ENCODE results near the gene TSKU. TPM values are rescaled to one million over a fixed set of nuclear protein-coding genes. Genes with fewer than 3 reads are reported as not detected.

TSKU gene
- total and polyA plus RNA-seq, 9 of the 15 experiments (the other 6 are each of a cell fraction or from before 2014, with no cell fraction given) = 0.60 to 11.9 (median 8.4) TPM

DNA sequence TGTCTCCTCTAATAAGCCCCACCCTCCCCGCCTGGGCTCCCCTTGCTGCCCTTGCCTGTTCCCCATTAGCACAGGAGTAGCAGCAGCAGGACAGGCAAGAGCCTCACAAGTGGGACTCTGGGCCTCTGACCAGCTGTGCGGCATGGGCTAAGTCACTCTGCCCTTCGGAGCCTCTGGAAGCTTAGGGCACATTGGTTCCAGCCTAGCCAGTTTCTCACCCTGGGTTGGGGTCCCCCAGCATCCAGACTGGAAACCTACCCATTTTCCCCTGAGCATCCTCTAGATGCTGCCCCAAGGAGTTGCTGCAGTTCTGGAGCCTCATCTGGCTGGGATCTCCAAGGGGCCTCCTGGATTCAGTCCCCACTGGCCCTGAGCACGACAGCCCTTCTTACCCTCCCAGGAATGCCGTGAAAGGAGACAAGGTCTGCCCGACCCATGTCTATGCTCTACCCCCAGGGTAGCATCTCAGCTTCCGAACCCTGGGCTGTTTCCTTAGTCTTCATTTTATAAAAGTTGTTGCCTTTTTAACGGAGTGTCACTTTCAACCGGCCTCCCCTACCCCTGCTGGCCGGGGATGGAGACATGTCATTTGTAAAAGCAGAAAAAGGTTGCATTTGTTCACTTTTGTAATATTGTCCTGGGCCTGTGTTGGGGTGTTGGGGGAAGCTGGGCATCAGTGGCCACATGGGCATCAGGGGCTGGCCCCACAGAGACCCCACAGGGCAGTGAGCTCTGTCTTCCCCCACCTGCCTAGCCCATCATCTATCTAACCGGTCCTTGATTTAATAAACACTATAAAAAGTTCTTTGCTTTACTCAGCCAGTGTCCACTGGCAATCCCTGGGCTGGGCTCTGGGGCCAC, 14.4 kb downstream of the TSKU start:
- Histone ChIP-seq H3K27me3 (ENCODE audit: control insufficient read depth in 2 of 2, insufficient read depth in 2 of 2, low read length in 2 of 2) (no peaks in the 10 kb centered on the region), H3K27ac (ENCODE audit: extremely low read depth, low read depth, low read length) (no peak overlapping the region), H3K36me3 (ENCODE audit: control insufficient read depth, insufficient read depth, low read length) (peaks cover 28% of the 10 kb centered on the region; the same call in 2 of the 3 replicates), H3K4me1 (replicated peaks in 1 of 2; ENCODE audit: control insufficient read depth in 2 of 2, insufficient read depth in 2 of 2, low read length in 2 of 2) (peaks cover 2 to 21% of the 10 kb centered on the region in 2 experiments; a peak in 2 of 5 replicates), H2AFZ (ENCODE audit: low read depth, low read length) (no peak overlapping the region), H3K4me2 (ENCODE audit: insufficient read depth, low read length) (no peak overlapping the region), H4K20me1 (replicated peaks; ENCODE audit: control insufficient read depth, insufficient read depth, low read length) (peaks cover 3% of the 10 kb centered on the region), H3K4me3 (no peak overlapping the region), H3K9me1 (ENCODE audit: control insufficient read depth, insufficient read depth, low read length) (peaks cover 5% of the 10 kb centered on the region), H3K9ac (ENCODE audit: insufficient read depth in 1 of 2, low read depth in 2 of 2, low read length in 2 of 2) (no peak overlapping the region), H3K9me3 (replicated peaks; ENCODE audit: control insufficient read depth, insufficient read depth, low read depth, low read length) (no peaks in the 10 kb centered on the region), H3K79me2 (ENCODE audit: control insufficient read depth, insufficient read depth, low read length) (peaks cover 17% of the 10 kb centered on the region)
- intact Hi-C loops (cut with micrococcal nuclease) = no loop called here
- DNase-seq (ENCODE audit: extremely low read depth in 1 of 4, low spot score in 3 of 4) (no peak), FAIRE-seq (no peak), ATAC-seq (no peak)
- WGBS (ENCODE audit: insufficient coverage, low coverage, missing lambda C conversion rate) = 91% methylated on average over 11 of the region's 11 CpGs
- in situ Hi-C loops (cut with MboI) = no loop called here
- no TSS peak for BruUV-seq (replicated peaks)
- CTCF ChIA-PET (ENCODE audit: low intra/inter-chr PET ratio) = interaction anchor here (5.4 kb wide), 1 partner anchor 63 kb away, joined by 39 read pairs; no protein-coding TSS in a partner anchor
- POLR2A ChIA-PET = interaction anchor here (0.6 to 1.4 kb wide), 6 partner anchors 10 to 109 kb away, joined by 3 to 9 read pairs (median 4); no protein-coding TSS in a partner anchor
- TF ChIP-seq ZNF511 (CRISPR knock-in tag; IDR thresholded peaks at IDR 0.05) = no peak
- TF ChIP-seq ZFP36 (IDR thresholded peaks at IDR 0.05; ENCODE audit: low read depth, low read length, partially characterized antibody) = no peak
- TF ChIP-seq ZBTB26 (CRISPR knock-in tag; IDR thresholded peaks at IDR 0.05) = no peak
- no peak for TF ChIP-seq TEAD4 (IDR thresholded peaks at IDR 0.05; ENCODE audit: low read length)
- TF ChIP-seq TEAD4 (CRISPR knock-in tag; IDR thresholded peaks at IDR 0.05; ENCODE audit: borderline replicate concordance) = no peak
- no peak for TF ChIP-seq PATZ1 (CRISPR knock-in tag; IDR thresholded peaks at IDR 0.05; ENCODE audit: borderline replicate concordance)
- no peak for TF ChIP-seq ZFP91 (CRISPR knock-in tag; IDR thresholded peaks at IDR 0.05)
- no peak for TF ChIP-seq SP2 (IDR thresholded peaks at IDR 0.05; ENCODE audit: extremely low read depth, low read depth, low read length, poor library complexity, severe bottlenecking)
- TF ChIP-seq MYNN (IDR thresholded peaks at IDR 0.05) = no peak
- TF ChIP-seq MYNN (CRISPR knock-in tag; IDR thresholded peaks at IDR 0.05) = no peak
- TF ChIP-seq, protein P1, sequence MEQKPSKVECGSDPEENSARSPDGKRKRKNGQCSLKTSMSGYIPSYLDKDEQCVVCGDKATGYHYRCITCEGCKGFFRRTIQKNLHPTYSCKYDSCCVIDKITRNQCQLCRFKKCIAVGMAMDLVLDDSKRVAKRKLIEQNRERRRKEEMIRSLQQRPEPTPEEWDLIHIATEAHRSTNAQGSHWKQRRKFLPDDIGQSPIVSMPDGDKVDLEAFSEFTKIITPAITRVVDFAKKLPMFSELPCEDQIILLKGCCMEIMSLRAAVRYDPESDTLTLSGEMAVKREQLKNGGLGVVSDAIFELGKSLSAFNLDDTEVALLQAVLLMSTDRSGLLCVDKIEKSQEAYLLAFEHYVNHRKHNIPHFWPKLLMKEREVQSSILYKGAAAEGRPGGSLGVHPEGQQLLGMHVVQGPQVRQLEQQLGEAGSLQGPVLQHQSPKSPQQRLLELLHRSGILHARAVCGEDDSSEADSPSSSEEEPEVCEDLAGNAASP (IDR thresholded peaks at IDR 0.05) = no peak

Data from K562 (cell line).